B cell (primary cell): ENCODE results near the gene CHRD. TPM values are rescaled to one million over a fixed set of nuclear protein-coding genes. Genes with fewer than 3 reads are reported as not detected.

Source experiments
- ATAC-seq: fragments of 200-7000 bp; cut with Tn5 transposase; one replicate; pipeline ENCODE4 v1.10.0; 2021; ENCODE audit warnings: low read depth, mild to moderate bottlenecking, moderate number of reproducible peaks, moderate library complexity
- CTCF ChIA-PET: fragments of 350-600 bp; sonication (Branson Sonifier 250); formaldehyde crosslinking; loops from one replicate; lab custom pipeline; 2021; ENCODE audit warnings: antibody characterized with exemption, inconsistent platforms; lab: Charles Lee
- POLR2A ChIA-PET: fragments of 350-600 bp; sonication (Branson Sonifier 250); formaldehyde crosslinking; loops from one replicate; lab custom pipeline; 2021; ENCODE audit warnings: antibody characterized with exemption; lab: Charles Lee
- DNase-seq: peaks from one replicate; pipeline ENCODE4 v3.0.0; 2013
- H2AFZ ChIP-seq: 2 replicates; pipeline ENCODE4 v1.6.1; 2012; ENCODE audit warnings: mild to moderate bottlenecking, low read depth, low read length; ENCODE audit not compliant: insufficient read depth, poor library complexity, severe bottlenecking
- H3K27ac ChIP-seq, 2 donors: 1 replicate in 1 of 2; 2 replicates in 1 of 2; pipeline ENCODE4 v1.5.1; 2012 to 2013; ENCODE audit warnings: low read length in 2 of 2, mild to moderate bottlenecking in 2 of 2, moderate library complexity in 1 of 2
- H3K27me3 ChIP-seq, 4 experiments: fragments of 200-600 bp in 1 of 4; sonication (generic) in 1 of 4; replicated peaks in 1 of 4; 1 replicate in 2 of 4; 2 replicates in 2 of 4; pipeline versions ENCODE4 v1.6.1 to v1.7.0; 2013 to 2016; ENCODE audit warnings: low read length in 3 of 4, mild to moderate bottlenecking in 2 of 4, mixed read lengths in 1 of 4, moderate library complexity in 1 of 4; ENCODE audit not compliant: insufficient read depth in 4 of 4, control insufficient read depth in 3 of 4; ENCODE audit errors: control extremely low read depth in 1 of 4
- H3K36me3 ChIP-seq, 2 experiments: replicated peaks in 1 of 2; 1 replicate in 1 of 2; 2 replicates in 1 of 2; pipeline versions ENCODE4 v1.6.1 to v1.7.1; 2013; ENCODE audit warnings: low read length in 1 of 2; ENCODE audit not compliant: insufficient read depth in 2 of 2, control insufficient read depth in 1 of 2; ENCODE audit errors: control extremely low read depth in 1 of 2, extremely low read depth in 1 of 2
- H3K4me1 ChIP-seq, 2 donors: fragments of 200-600 bp in 1 of 2; sonication (generic) in 1 of 2; 1 replicate in 1 of 2; 2 replicates in 1 of 2; pipeline versions ENCODE4 v1.5.1 to v1.6.1; 2013 to 2017; ENCODE audit warnings: low read length in 2 of 2; ENCODE audit not compliant: control insufficient read depth in 2 of 2, insufficient read depth in 2 of 2
- H3K4me2 ChIP-seq: replicated peaks from 2 replicates; pipeline ENCODE3; 2012; ENCODE audit warnings: mild to moderate bottlenecking, low read depth, low read length; ENCODE audit not compliant: poor library complexity, severe bottlenecking
- H3K4me3 ChIP-seq, 5 experiments: fragments of 200-600 bp in 1 of 5; sonication (generic) in 1 of 5; 1 replicate in 3 of 5; 2 replicates in 2 of 5; pipeline versions ENCODE4 v1.5.1 to v1.7.0; 2011 to 2016; ENCODE audit warnings: low read length in 4 of 5, mild to moderate bottlenecking in 4 of 5, low read depth in 2 of 5, control low read depth in 1 of 5, moderate library complexity in 1 of 5; ENCODE audit not compliant: insufficient read depth in 1 of 5; ENCODE audit errors: control extremely low read depth in 1 of 5, extremely low read depth in 1 of 5
- H3K79me2 ChIP-seq: fragments of 200-600 bp; sonication (generic); one replicate; pipeline ENCODE4 v1.6.0; 2016; ENCODE audit warnings: low read length; ENCODE audit not compliant: control insufficient read depth, insufficient read depth
- H3K9ac ChIP-seq: fragments of 200-600 bp; sonication (generic); 2 replicates; pipeline ENCODE4 v1.6.1; 2017; ENCODE audit warnings: mild to moderate bottlenecking, low read length, moderate library complexity
- H3K9me3 ChIP-seq, 3 donors: one replicate each; pipeline versions ENCODE4 v1.6.1 to v1.7.1; 2013; ENCODE audit warnings: low read length in 2 of 3; ENCODE audit not compliant: control insufficient read depth in 2 of 3, insufficient read depth in 1 of 3; ENCODE audit errors: control extremely low read depth in 1 of 3
- H4K20me1 ChIP-seq: 2 replicates; pipeline ENCODE4 v1.6.0; 2012; ENCODE audit warnings: mild to moderate bottlenecking, low read length; ENCODE audit not compliant: insufficient read depth, control insufficient read depth, poor library complexity, severe bottlenecking
- H3K27ac Mint-ChIP-seq: one replicate; pipeline ENCODE4 v1.8.0; 2021; ENCODE audit warnings: mixed read lengths
- H3K27me3 Mint-ChIP-seq: one replicate; pipeline ENCODE4 v1.8.0; 2021; ENCODE audit warnings: mixed read lengths
- H3K4me1 Mint-ChIP-seq: one replicate; pipeline ENCODE4 v1.8.0; 2021; ENCODE audit warnings: mixed read lengths
- H3K4me3 Mint-ChIP-seq: one replicate; pipeline ENCODE4 v1.8.0; 2021; ENCODE audit warnings: mixed read lengths
- H3K9me3 Mint-ChIP-seq: one replicate; pipeline ENCODE4 v1.8.0; 2022; ENCODE audit warnings: mixed read lengths; ENCODE audit not compliant: insufficient read depth
- EZH2 ChIP-seq: IDR thresholded peaks from 2 replicates; pipeline ENCODE4 v1.6.1; 2012; ENCODE audit warnings: borderline replicate concordance, low read depth, mild to moderate bottlenecking, moderate library complexity, low read length; ENCODE audit not compliant: insufficient read depth, poor library complexity, severe bottlenecking
- WGBS: methylation state at CpG from one replicate; pipeline ENCODE4 v1.1.5; 2013; ENCODE audit warnings: missing lambda C conversion rate; ENCODE audit not compliant: insufficient coverage; 5-methylcytosine and 5-hydroxymethylcytosine counted together
- intact Hi-C: fragments of 100-400 bp; cut with micrococcal nuclease; formaldehyde crosslinking; loops from one replicate; pipeline ENCODE4 v1.10.0; 2022
- polyA plus RNA-seq: library from polyadenylated mRNA; depleted of rRNA; stranded (reverse); fragments of >200 nt; gene quantifications from 2 replicates; pipeline ENCODE4 v1.2.3, GENCODE V29; 2012
- total RNA-seq, 2 donors: library from RNA; stranded (reverse); fragments of 120-200 nt in 1 of 2; gene quantifications; 1 replicate in 1 of 2; 2 replicates in 1 of 2; pipeline versions ENCODE4 v1.2.3 to v1.2.4, GENCODE V29; 2013 to 2022
- TF ChIP-seq, protein P1 (sequence below): fragments of 200-600 bp; IDR thresholded peaks from one replicate; pipeline ENCODE4 v1.8.0; 2022; ENCODE audit warnings: antibody characterized with exemption, mild to moderate bottlenecking

The CHRD gene
- total and polyA plus RNA-seq, 2 donors (not counting 1 experiment from before 2014, with no cell fraction given), result not detected

DNA sequence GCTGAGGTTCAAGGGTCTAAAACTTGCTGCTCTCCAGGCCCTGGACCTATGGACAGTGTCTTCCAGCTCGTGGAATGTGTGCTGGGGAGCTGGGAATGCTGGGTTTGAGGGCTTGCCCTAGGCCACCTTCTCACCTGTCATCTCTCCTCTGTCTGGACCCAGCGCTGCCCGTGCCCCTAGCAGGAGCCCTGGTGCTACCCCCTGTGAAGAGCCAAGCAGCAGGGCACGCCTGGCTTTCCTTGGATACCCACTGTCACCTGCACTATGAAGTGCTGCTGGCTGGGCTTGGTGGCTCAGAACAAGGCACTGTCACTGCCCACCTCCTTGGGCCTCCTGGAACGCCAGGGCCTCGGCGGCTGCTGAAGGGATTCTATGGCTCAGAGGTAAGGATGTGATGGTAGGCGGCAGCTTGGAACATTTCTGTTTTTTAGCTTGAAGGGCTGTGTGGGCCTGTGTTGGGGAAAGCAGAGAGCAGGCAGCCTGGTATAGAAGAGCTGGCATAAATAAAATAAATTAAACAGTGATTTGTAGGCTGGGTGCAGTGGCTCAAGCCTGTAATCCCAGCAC lies 5.1 kb downstream of the CHRD start:
- no peak overlapping the region for H2AFZ ChIP-seq
- Mint-ChIP-seq H3K4me3 (no peak overlapping the region), H3K27ac (no peak overlapping the region), H3K9me3 (no peaks in the 10 kb centered on the region), H3K4me1 (peaks cover 12% of the 10 kb centered on the region), H3K27me3 (peaks cover 59% of the 10 kb centered on the region)
- WGBS, result 88% methylated on average over 8 of the region's 8 CpGs
- H3K27ac ChIP-seq, result no peak overlapping the region
- H3K79me2 ChIP-seq, result no peaks in the 10 kb centered on the region
- intact Hi-C loops, result no loop called here
- no peak overlapping the region for H3K4me2 ChIP-seq
- peaks cover 0 to 43% (median 11%) of the 10 kb centered on the region in 4 experiments for H3K27me3 ChIP-seq
- H4K20me1 ChIP-seq, result no peaks in the 10 kb centered on the region
- TF ChIP-seq, protein P1, sequence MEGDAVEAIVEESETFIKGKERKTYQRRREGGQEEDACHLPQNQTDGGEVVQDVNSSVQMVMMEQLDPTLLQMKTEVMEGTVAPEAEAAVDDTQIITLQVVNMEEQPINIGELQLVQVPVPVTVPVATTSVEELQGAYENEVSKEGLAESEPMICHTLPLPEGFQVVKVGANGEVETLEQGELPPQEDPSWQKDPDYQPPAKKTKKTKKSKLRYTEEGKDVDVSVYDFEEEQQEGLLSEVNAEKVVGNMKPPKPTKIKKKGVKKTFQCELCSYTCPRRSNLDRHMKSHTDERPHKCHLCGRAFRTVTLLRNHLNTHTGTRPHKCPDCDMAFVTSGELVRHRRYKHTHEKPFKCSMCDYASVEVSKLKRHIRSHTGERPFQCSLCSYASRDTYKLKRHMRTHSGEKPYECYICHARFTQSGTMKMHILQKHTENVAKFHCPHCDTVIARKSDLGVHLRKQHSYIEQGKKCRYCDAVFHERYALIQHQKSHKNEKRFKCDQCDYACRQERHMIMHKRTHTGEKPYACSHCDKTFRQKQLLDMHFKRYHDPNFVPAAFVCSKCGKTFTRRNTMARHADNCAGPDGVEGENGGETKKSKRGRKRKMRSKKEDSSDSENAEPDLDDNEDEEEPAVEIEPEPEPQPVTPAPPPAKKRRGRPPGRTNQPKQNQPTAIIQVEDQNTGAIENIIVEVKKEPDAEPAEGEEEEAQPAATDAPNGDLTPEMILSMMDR, result no peak
- H3K9me3 ChIP-seq, result peaks cover 0 to 5% (median 0%) of the 10 kb centered on the region in 3 donors
- CTCF ChIA-PET, result interaction anchor here (0.6 to 1.3 kb wide), 3 partner anchors 14 to 129 kb away, joined by 4 to 6 read pairs (median 5); no protein-coding TSS in a partner anchor
- H3K4me1 ChIP-seq, result peaks cover 13 to 15% of the 10 kb centered on the region in 2 donors
- no peak overlapping the region for H3K9ac ChIP-seq
- no peaks in the 10 kb centered on the region for H3K36me3 ChIP-seq
- POLR2A ChIA-PET, result no interaction called here
- ATAC-seq (no peak), DNase-seq (no peak)
- H3K4me3 ChIP-seq, result no peak overlapping the region

- H3K27me3 ChIP-seq, result peaks cover 0 to 40% (median 9%) of the 10 kb centered on the region in 4 experiments
- Mint-ChIP-seq H3K4me3 (no peak overlapping the region), H3K4me1 (peaks cover 6% of the 10 kb centered on the region), H3K27me3 (peaks cover 66% of the 10 kb centered on the region), H3K9me3 (no peaks in the 10 kb centered on the region), H3K27ac (no peak overlapping the region)
- WGBS, result 70% methylated on average over 37 of the region's 37 CpGs
- ChIA-PET POLR2A (interaction anchor here (0.6 kb wide), 2 partner anchors 19 to 189 kb away, joined by 3 read pairs; no protein-coding TSS in a partner anchor), CTCF (interaction anchor here (1.3 kb wide), 1 partner anchor 15 kb away, joined by 6 read pairs; no protein-coding TSS in a partner anchor)
- no peak for DNase-seq
- no peak overlapping the region for H2AFZ ChIP-seq
- H3K79me2 ChIP-seq, result no peaks in the 10 kb centered on the region
- H3K27ac ChIP-seq, result no peak overlapping the region
- no peak for TF ChIP-seq EZH2
- TF ChIP-seq, protein P1, result no peak
- peaks cover 7% of the 10 kb centered on the region in 2 donors for H3K4me1 ChIP-seq
- H3K9ac ChIP-seq, result no peak overlapping the region
- H3K9me3 ChIP-seq, result peaks cover 0 to 5% (median 0%) of the 10 kb centered on the region in 3 donors
- no peak for ATAC-seq
- H3K4me2 ChIP-seq, result no peak overlapping the region
- no peak overlapping the region for H3K4me3 ChIP-seq
- no peaks in the 10 kb centered on the region for H3K36me3 ChIP-seq
- intact Hi-C loops, result no loop called here
- no peaks in the 10 kb centered on the region for H4K20me1 ChIP-seq
Observed at GRCh38 chr3:184386047-184386806, 6.4 kb downstream of the CHRD start.
